ENCODE results near the gene RTEL1.
"Not testable (repeated sequence)": the region's sequence is repeated elsewhere in the genome, so short reads cannot be mapped to it uniquely, and the experiment has no call there.

Gene RTEL1

GRCh38 chr20:63628246-63628975, 29.7 kb upstream of the RTEL1 start:
- DNase-seq: peak; percentile 88

GRCh38 chr20:63630956-63631355, 27.2 kb upstream of the RTEL1 start:
- not testable (repeated sequence) for DNase-seq

DNA sequence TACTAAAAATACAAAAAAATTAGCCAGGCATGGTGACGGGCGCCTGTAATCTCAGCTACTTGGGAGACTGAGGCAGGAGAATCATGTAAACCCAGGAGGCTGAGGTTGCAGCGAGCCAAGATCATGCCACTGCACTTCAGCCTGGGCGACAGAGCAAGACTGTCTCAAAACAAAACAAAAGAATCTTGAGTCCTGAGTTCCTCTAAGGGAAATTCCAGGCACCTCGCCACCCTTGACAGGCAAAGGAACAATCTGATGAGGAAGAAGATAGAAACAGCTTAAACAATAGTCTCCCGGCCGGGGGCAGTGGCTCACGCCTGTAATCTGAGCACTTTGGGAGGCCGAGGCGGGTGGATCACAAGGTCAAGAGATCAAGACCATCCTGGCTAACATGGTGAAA, 26.7 kb upstream of the RTEL1 start:
- not testable (repeated sequence) for DNase-seq

- no peak for DNase-seq
Measured at GRCh38 chr20:63633732-63634131, 24.4 kb upstream of the RTEL1 start.

- DNase-seq: peak; percentile 90
Measured at GRCh38 chr20:63635431-63636141, 22.5 kb upstream of the RTEL1 start.

GRCh38 chr20:63636752-63637628, 21.1 kb upstream of the RTEL1 start:
- no peak for DNase-seq

GRCh38 chr20:63639093-63639975, 18.8 kb upstream of the RTEL1 start:
- peak; percentile 85 for DNase-seq

GRCh38 chr20:63640086-63640485, 18.0 kb upstream of the RTEL1 start:
- DNase-seq: no peak

- DNase-seq: not testable (repeated sequence)
Measured at GRCh38 chr20:63640686-63641085, 17.4 kb upstream of the RTEL1 start.

GRCh38 chr20:63641146-63641791, 16.8 kb upstream of the RTEL1 start:
- peak; percentile 65 for DNase-seq

GRCh38 chr20:63641792-63642523, 16.2 kb upstream of the RTEL1 start:
- DNase-seq: peak; percentile 96

GRCh38 chr20:63642527-63643247, 15.4 kb upstream of the RTEL1 start:
- no peak for DNase-seq

- DNase-seq: no peak
Measured at GRCh38 chr20:63643499-63643898, 14.6 kb upstream of the RTEL1 start.

DNA sequence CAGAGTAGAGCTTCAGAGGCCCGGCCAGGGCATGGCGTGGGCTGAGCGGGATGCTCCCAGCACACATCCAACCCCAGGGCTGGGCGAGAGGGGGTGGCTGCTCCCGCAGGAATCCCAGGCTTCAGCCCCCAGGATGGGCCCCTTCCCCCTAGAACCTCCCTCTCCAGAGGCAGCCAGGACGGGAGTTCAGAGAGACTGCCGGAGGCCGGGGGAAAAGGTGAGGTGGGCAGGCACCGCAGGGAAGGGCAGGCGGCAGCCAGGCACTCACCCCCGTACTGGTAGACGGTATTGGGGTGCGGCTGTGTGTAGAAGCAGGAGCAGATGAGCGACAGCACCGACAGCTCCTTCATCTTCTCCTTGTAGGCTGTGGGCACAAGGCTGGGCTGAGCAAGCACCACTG, 14.2 kb upstream of the RTEL1 start:
- no peak for DNase-seq

GRCh38 chr20:63645218-63645617, 12.9 kb upstream of the RTEL1 start:
- DNase-seq: no peak

- no peak for DNase-seq
Measured at GRCh38 chr20:63648190-63648589, 9.9 kb upstream of the RTEL1 start.

DNA sequence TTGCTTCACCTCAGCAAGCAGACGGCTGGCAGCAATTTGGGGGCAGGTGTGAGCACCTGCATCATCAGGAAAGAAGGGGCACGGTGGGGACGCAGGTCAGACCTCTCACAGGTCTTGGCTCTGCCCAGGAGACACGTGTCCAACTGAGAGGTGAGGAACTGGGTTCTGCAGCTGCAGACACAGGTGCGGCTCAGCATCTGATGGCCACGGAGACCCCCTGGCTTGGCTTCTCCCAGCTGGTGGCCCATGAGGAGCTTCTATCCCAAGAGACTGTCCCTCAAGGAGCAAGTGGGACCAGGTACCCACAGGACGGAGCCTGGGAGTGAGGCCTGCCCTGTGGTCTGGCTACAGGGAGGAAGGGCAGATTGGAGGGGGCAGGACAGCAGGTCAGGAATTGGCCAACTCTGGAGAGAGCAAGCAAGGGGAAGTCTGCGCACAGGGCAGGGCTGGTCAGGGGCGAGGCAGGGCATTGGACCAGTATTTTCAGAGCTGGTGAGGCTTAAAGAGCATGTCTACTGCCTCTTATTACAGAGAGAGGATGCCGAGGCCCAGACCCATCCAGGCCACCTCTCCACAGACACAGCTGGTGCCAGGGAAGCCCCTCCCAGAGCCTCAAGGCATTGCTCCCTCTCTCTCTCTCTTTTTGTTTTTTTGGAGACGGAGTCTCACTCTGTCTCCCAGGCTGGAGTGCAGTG, 9.1 kb upstream of the RTEL1 start:
- DNase-seq: no peak

- DNase-seq: not testable (repeated sequence)
Measured at GRCh38 chr20:63650486-63650885, 7.6 kb upstream of the RTEL1 start.

DNA sequence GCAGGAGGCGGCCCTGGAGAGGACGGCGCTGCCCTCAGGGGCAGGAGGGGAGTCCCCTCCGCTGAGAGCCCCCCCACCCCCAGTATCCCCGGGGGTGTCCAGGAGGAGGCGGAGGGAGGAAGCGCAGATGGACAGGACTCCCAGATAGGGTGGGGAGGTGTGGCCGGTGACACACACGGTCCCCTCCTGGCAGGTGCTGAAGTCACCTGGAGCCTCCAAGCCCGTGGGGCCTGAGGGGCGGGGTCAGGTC, 6.2 kb upstream of the RTEL1 start:
- DNase-seq: no peak
